ENCODE results near the gene IPO4.

Gene IPO4

DNA sequence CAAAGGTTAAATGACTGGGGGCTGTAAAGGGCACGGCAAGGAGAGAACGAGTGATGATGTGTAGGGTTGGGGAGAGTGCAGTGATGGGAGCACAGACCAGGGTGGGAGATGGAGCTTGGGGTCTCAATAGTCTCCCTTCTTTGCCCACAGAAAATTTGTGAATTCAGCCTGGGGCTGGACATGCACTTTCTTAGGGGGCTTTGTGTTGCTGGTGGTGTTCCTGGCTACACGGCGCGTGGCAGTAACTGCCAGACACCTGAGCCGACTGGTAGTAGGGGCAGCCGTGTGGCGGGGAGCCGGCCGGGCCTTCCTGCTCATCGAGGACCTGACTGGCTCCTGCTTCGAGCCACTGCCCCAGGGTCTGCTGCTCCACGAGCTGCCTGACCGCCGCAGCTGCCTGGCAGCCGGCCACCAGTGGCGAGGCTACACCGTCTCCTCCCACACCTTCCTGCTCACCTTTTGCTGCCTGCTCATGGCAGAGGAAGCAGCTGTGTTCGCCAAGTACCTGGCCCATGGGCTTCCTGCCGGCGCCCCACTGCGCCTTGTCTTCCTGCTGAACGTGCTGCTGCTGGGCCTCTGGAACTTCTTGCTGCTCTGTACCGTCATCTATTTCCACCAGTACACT lies 56.4 kb downstream of the IPO4 start:
- no peak for DNase-seq (ENCODE audit: low read depth in 2 of 2)

DNA sequence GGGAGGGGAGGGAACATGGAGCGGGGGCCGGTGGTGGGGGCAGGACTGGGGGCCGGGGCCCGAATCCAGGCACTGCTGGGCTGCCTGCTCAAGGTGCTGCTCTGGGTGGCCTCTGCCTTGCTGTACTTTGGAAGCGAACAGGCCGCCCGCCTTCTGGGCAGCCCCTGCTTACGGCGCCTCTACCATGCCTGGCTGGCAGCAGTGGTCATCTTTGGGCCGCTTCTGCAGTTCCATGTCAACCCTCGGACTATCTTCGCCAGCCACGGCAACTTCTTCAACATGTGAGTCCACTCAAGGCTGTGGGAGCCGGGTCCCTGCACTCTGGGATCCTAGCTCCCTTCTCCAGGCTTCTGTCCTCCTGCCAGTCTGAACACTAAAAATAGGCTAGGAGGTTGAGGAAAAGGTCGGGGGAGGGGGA lies 57.1 kb downstream of the IPO4 start:
- DNase-seq (ENCODE audit: low read depth in 2 of 2): no peak

DNA sequence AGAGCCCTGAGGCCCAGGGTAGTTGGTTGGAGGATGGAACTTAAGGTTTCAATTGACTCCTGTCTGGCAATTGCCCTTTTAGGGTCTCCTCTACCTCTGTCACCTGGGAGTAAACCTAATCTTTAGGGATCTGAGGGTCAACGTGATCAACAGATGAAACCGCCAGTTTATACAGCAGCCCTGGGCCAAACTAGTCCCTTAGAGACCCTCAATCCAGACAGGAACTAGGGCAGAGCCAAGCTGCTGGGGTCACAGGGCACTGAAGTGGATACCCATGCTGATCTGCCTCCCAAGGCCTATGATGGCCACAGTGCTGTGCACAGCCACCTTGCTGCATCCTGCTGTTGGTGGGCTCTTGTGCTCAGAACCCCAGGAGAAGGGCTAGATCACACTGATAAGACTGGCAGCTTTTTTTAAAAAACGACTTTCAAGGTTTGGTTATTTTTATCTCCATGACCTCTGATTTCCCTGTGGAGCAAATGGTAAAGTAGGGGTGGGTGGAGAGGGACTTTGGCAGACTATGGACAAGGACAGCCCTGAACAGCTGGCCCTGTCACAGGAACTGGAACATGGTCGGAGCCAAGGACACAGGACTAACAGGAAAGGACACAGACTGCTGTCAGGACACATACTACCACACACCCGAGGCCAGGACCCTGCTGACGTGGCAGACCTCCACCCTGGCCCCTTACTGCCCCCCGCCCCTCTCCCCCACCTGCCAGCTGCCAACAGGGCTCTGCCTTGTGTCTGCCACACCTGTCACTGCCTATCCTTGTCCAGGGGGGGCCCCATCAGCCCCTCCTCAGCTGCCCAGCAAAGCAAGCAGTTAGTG lies 57.7 kb downstream of the IPO4 start:
- DNase-seq (ENCODE audit: low read depth in 2 of 2): no peak

DNA sequence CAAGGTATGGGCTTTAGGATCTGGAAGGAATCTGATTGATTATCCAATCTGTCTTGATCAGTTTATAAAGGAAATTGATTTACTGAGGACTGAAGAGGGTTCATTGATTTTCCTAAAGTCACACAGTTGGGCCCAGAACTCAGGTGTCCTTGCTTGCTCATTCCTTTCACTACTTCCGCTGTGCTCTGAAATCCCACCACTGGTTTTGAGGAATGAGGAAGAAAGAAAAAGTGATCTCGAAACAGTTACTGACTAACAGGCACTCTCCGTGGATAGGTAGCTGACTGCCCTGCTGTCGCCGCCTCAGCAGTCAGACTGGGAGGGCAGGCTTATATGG lies 58.3 kb downstream of the IPO4 start, which contains the start of gene FITM1:
Gene FITM1, plus strand, starts transcription at position 280 of the 337 bp plus-strand sequence. CDS start 905 bp downstream, outside the sequence.
- DNase-seq (ENCODE audit: low read depth in 2 of 2): no peak

Data from activated CD8-positive, alpha-beta memory T cell treated with anti-CD3 and anti-CD28 coated beads for 4 hours (primary cell).